Gastrocnemius medialis (tissue), 4 donors: ENCODE data around the gene ASTN2. TPM values are rescaled to one million over a fixed set of nuclear protein-coding genes. Genes with fewer than 3 reads are reported as not detected.

Source experiments
- ATAC-seq, 2 donors: fragments of 150-250 bp; one replicate each; pipeline ENCODE4 v1.9.1; 2016
- DNase-seq, 2 donors: peaks; one replicate each; pipeline ENCODE4 v3.0.0-alpha.2; 2019
- H3K27ac ChIP-seq, 4 donors: fragments of 200-600 bp; sonication (generic); 1 replicate in 1 of 4; 2 replicates in 3 of 4; pipeline ENCODE4 v1.5.1; 2016 to 2018; ENCODE audit warnings: mild to moderate bottlenecking in 2 of 4, moderate library complexity in 1 of 4
- H3K27me3 ChIP-seq, 3 donors: fragments of 200-600 bp; sonication (generic) in 2 of 3; 1 replicate in 1 of 3; 2 replicates in 2 of 3; pipeline versions ENCODE4 v1.5.1 to v1.6.0; 2016 to 2019; ENCODE audit warnings: mild to moderate bottlenecking in 1 of 3, moderate library complexity in 1 of 3
- H3K36me3 ChIP-seq, 2 donors: fragments of 200-600 bp; sonication (generic) in 1 of 2; one replicate each; pipeline ENCODE4 v1.5.1; 2017 to 2018
- H3K4me1 ChIP-seq, 2 donors: fragments of 200-600 bp; sonication (generic) in 1 of 2; one replicate each; pipeline ENCODE4 v1.5.1; 2016 to 2017; ENCODE audit warnings: mild to moderate bottlenecking in 2 of 2
- H3K4me3 ChIP-seq, 4 donors: fragments of 200-600 bp; sonication (generic) in 3 of 4; 1 replicate in 1 of 4; 2 replicates in 3 of 4; pipeline ENCODE4 v1.5.1; 2016 to 2019; ENCODE audit warnings: mild to moderate bottlenecking in 2 of 4
- H3K9me3 ChIP-seq, 3 donors: fragments of 200-600 bp; sonication (generic) in 2 of 3; 1 replicate in 1 of 3; 2 replicates in 2 of 3; pipeline ENCODE4 v1.5.1; 2016 to 2019
- POLR2A ChIP-seq, 2 donors: fragments of 450-650 bp; IDR thresholded peaks; one replicate each; pipeline ENCODE4 v1.6.1; 2017; ENCODE audit warnings: antibody characterized with exemption in 2 of 2, mild to moderate bottlenecking in 2 of 2, moderate library complexity in 2 of 2
- in situ Hi-C, 4 donors: fragments of 200-750 bp; cut with MboI; loops; one replicate each; pipeline versions ENCODE4 v1.15.0 to v1.8.0; 2017; ENCODE audit warnings: low sequenced_read_pairs in 4 of 4
- intact Hi-C: fragments of 100-400 bp; cut with DNase I; formaldehyde crosslinking; loops from one replicate; pipeline ENCODE4 v1.15.1; 2023; ENCODE audit warnings: low total_unique reads
- total RNA-seq, 4 donors: library from RNA; depleted of rRNA; stranded (reverse); fragments of >200 nt; gene quantifications; one replicate each; pipeline versions ENCODE4 v1.1.0 to v1.2.3, GENCODE V29; 2016
- TF ChIP-seq, protein P1 (sequence below), 5 experiments: fragments of 450-650 bp in 3 of 5; fragments of 200-600 bp in 2 of 5; sonication (generic) in 2 of 5; IDR thresholded peaks in 4 of 5; conservative IDR thresholded peaks in 1 of 5; 1 replicate in 4 of 5; 2 replicates in 1 of 5; pipeline ENCODE4 v1.5.1; 2016 to 2019; ENCODE audit warnings: antibody characterized with exemption in 5 of 5, mild to moderate bottlenecking in 3 of 5, moderate library complexity in 3 of 5

ASTN2 gene
- total RNA-seq, 4 donors from 2014 or later = 2.5 to 4.6 (median 3.7) TPM

DNA sequence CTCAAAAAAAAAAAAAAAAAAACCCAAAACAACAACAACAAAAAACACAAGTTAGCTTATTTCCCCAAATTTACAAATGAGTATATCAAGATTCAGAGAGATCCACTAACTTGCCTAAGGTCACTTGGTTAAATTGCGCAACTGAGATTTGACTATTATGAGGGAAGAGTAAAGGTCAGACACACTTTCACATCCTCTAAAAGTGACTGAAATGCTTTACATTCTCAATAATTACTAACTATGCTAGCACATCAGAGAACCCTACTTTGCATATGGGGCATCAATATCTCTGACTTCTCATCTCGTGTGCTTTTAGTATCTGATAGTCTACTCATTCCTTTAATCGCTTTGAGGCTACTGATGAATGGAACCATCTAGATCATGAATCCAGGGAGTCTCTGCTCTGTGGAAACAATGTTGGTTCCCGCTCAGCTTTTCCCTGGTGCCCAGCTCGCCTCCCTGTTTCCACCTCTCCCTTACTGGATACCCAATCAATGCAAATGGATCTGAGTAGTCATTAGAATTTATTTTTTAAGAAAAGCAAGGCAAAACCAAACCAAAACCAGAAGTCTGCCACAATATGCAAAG is 909.9 kb downstream of the ASTN2 start:
- DNase-seq (no peak), ATAC-seq (no peak)
- no peak overlapping the region for H3K4me3 ChIP-seq
- no peak overlapping the region for H3K27ac ChIP-seq
- in situ Hi-C loops (no loop called here), intact Hi-C loops (no loop called here)
- no peaks in the 10 kb centered on the region for H3K36me3 ChIP-seq
- no peaks in the 10 kb centered on the region for H3K4me1 ChIP-seq
- H3K27me3 ChIP-seq = no peaks in the 10 kb centered on the region
- no peaks in the 10 kb centered on the region for H3K9me3 ChIP-seq
- no peak for TF ChIP-seq POLR2A (IDR thresholded peaks at IDR 0.05)
- TF ChIP-seq, protein P1, sequence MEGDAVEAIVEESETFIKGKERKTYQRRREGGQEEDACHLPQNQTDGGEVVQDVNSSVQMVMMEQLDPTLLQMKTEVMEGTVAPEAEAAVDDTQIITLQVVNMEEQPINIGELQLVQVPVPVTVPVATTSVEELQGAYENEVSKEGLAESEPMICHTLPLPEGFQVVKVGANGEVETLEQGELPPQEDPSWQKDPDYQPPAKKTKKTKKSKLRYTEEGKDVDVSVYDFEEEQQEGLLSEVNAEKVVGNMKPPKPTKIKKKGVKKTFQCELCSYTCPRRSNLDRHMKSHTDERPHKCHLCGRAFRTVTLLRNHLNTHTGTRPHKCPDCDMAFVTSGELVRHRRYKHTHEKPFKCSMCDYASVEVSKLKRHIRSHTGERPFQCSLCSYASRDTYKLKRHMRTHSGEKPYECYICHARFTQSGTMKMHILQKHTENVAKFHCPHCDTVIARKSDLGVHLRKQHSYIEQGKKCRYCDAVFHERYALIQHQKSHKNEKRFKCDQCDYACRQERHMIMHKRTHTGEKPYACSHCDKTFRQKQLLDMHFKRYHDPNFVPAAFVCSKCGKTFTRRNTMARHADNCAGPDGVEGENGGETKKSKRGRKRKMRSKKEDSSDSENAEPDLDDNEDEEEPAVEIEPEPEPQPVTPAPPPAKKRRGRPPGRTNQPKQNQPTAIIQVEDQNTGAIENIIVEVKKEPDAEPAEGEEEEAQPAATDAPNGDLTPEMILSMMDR (IDR thresholded peaks at IDR 0.05 in 4 of 5, conservative IDR thresholded peaks at IDR 0.05 in 1 of 5) = no peak

DNA sequence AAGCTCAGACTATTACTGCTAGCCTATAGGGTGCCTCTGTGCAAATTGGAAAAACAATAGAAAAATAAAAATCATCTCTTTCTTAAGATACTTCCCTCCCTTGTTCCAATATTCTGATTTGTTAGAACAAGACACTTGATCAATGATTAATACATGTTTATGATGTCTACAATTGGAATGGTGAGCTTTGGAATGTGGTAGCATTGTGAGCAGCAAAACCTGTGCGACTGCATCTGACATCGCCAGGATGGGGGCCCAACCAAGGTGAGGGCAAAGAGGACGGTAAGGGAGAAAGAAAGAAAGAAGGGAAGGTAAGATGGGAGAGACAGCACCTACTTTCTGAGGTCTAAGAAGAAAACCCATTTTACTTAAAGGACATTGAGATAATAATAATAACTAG is 910.8 kb downstream of the ASTN2 start:
- H3K27me3 ChIP-seq = no peaks in the 10 kb centered on the region
- no peaks in the 10 kb centered on the region for H3K36me3 ChIP-seq
- H3K27ac ChIP-seq = no peak overlapping the region
- H3K4me3 ChIP-seq = no peak overlapping the region
- intact Hi-C loops (no loop called here), in situ Hi-C loops (no loop called here)
- DNase-seq = no peak
- no peaks in the 10 kb centered on the region for H3K4me1 ChIP-seq
- TF ChIP-seq, protein P1 (IDR thresholded peaks at IDR 0.05 in 4 of 5, conservative IDR thresholded peaks at IDR 0.05 in 1 of 5) = no peak
- no peak for ATAC-seq
- H3K9me3 ChIP-seq = no peaks in the 10 kb centered on the region

DNA sequence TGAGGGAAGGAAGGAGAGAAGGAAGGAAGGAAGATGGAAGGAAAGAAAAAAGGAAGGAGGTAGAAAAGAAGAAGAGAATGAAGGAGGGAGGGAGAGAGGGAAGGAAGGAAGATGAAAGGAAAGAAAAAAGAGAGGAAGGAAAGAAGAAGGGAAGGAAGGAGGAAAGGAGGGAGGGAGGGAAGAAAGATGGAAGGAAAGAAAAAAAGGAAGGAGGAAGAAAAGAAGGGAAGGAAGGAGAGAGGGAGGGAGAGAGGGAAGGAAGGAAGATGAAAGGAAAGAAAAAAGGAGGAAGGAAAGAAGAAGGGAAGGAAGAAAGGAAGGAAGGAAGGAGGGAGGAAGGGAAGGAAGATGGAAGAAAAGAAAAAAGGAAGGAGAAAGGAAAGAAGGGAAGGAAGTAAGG is 912.1 kb downstream of the ASTN2 start:
- TF ChIP-seq, protein P1 (IDR thresholded peaks at IDR 0.05 in 4 of 5, conservative IDR thresholded peaks at IDR 0.05 in 1 of 5) = no peak
- no peak for TF ChIP-seq POLR2A (IDR thresholded peaks at IDR 0.05)
- intact Hi-C loops = no loop called here
- ATAC-seq = no peak
- H3K4me3 ChIP-seq = no peak overlapping the region
- no peak overlapping the region for H3K27ac ChIP-seq
- in situ Hi-C loops = no loop called here
- no peaks in the 10 kb centered on the region for H3K9me3 ChIP-seq
- H3K4me1 ChIP-seq = no peaks in the 10 kb centered on the region
- no peaks in the 10 kb centered on the region for H3K36me3 ChIP-seq
- DNase-seq = no peak
- no peaks in the 10 kb centered on the region for H3K27me3 ChIP-seq

DNA sequence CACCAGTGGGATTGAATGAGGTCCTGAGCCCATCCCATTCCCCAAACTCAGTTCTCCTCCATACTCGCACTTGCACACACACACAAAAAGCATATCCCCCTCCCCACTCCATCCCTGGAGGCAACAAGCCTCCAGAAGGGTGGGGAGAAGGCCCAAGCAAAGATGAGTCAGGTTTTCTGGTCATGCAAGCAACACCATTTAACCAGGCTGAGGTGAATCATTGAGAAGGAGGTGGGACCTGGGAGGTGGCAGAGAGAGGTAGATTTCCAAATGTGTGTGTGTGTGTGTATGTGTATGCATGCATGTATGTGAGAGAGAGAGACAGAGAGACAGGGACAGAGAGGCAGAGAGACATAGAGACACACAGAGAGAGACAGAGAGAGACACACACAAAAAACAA is 913.0 kb downstream of the ASTN2 start:
- in situ Hi-C loops = no loop called here

More for the DNA sequence above, 913.0 kb downstream of the ASTN2 start:
- no peak for ATAC-seq
- no peak overlapping the region for H3K27ac ChIP-seq
- intact Hi-C loops = no loop called here
- H3K36me3 ChIP-seq = no peaks in the 10 kb centered on the region
- H3K27me3 ChIP-seq = no peaks in the 10 kb centered on the region
- TF ChIP-seq, protein P1 (IDR thresholded peaks at IDR 0.05 in 4 of 5, conservative IDR thresholded peaks at IDR 0.05 in 1 of 5) = no peak
- TF ChIP-seq POLR2A (IDR thresholded peaks at IDR 0.05) = no peak
- no peaks in the 10 kb centered on the region for H3K4me1 ChIP-seq
- no peak overlapping the region for H3K4me3 ChIP-seq
- H3K9me3 ChIP-seq = no peaks in the 10 kb centered on the region
- DNase-seq = no peak
